NCI-H1436 treated with DMSO at 0.1 percent for 48 hours (cell line): ENCODE data around the gene JPH3.

ENCODE experiments used
- DNase-seq: peaks from one replicate; lab custom pipeline; 2025; lab: John Stamatoyannopoulos, UW

Gene JPH3

DNA sequence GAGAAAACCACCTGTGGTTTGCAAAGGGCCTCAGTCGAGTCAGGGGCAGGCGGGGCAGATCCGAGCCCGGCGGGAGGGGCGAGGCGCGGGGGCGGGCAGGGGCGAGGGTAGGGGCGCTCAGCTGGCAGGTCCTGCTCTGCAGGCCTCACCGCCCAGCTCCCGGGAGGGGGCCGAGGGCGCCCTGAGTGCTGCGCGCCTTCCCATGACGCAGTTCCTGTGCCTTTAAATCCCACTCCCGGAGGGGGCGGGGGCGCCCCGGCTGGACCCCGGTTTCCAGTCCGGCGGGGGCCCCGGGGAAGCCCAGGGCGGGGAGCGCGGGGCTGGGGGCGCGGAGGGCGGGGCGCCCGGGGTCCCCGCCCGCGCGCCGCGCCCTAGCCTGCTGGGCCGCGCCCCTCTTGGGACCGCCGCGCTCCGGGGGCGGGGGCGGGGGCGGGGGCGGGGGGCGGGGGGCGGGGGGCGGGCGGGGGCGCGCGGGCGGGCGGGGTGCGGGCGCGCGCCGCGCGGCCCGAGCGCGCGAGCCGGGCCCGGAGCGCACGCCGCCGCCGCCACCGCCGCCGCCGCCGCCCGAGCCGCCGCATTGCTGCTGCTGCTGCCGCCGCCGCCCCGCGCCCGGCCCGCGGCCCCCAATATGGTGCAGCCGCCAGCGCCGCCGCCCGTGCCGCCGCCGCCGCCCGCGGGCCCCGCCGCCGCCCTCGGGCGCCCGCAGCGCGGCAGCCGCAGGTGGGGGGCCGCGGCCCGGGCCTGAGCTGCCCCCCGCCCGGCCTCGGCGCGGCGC lies at the start of gene JPH3:
Gene JPH3, plus strand, starts transcription at position 508 of the 775 bp plus-strand sequence. CDS start 639 bp downstream, outside the sequence.
- peak; percentile 27 for DNase-seq

- DNase-seq, result no peak
Observed at GRCh38 chr16:87552772-87553573, 49.3 kb upstream of the JPH3 start.

- DNase-seq, result no peak
Observed at GRCh38 chr16:87554754-87555427, 47.4 kb upstream of the JPH3 start.

DNA sequence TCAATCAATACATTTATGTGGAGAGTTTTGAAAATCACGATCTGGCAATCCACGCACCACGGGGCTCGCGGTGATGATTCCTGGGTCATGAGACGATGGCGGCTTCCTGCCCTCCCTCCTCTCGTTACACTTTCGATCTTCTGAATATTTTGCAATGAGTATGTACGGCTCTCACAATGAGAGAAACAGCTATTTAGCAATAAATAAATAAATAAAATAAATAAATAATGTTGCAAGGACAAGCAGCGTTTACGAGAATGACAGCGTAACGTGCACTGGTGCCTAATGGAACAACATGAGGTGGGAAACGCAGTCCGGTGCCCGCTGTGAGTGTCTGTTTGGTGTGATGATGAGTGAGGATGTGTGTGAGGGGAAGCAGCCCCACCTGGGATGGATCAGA lies 46.7 kb upstream of the JPH3 start:
- DNase-seq, result no peak

- no peak for DNase-seq
Observed at GRCh38 chr16:87556941-87557459, 45.3 kb upstream of the JPH3 start.

- no peak for DNase-seq
Observed at GRCh38 chr16:87558682-87559081, 43.6 kb upstream of the JPH3 start.

GRCh38 chr16:87559945-87560344 lies 42.4 kb upstream of the JPH3 start:
- DNase-seq, result no peak

- DNase-seq, result no peak
Observed at GRCh38 chr16:87560428-87561199, 41.7 kb upstream of the JPH3 start.

DNA sequence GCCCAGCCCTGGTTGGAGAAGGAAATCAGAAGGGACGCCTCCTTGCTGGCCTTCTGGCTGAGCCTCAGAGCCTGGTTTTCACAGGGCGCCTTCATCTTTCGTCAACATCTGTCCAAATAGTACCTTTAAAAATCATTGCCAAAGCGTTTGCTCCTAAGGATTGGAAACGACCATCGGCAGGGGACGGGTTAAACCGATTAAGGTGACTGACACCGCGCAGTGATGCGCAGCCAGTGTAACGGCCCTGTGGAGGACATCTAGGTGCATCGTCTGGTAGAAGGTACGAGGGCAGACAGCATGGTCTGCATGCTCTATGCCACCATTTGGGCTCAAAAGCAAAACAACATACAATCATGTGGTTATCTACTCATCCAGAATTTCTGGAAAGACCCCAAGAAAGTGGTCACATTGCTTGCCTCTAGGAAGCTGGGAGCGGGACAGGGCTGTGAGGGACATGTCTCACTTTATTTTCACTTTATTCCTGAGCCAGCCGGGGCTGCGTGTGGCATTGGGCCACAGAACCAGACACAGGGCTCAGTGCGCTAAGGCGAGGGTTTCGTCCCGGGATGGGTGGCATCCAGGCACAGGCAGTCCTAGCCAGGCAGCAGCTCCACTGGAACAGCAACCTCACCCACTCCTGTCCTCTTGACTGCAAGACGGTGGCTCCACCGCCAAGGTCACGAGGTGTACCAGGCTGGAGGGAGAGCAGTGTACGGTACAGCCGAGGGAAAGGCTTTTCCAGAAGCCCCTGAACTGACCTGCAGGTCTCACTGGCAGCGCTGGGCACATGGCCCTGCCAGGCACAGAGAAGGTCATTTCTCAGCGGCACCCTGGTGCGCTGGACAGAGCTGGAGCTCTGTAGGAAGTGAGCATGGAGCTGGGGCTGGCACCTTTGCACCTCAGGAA lies 40.9 kb upstream of the JPH3 start:
- DNase-seq, result no peak

DNA sequence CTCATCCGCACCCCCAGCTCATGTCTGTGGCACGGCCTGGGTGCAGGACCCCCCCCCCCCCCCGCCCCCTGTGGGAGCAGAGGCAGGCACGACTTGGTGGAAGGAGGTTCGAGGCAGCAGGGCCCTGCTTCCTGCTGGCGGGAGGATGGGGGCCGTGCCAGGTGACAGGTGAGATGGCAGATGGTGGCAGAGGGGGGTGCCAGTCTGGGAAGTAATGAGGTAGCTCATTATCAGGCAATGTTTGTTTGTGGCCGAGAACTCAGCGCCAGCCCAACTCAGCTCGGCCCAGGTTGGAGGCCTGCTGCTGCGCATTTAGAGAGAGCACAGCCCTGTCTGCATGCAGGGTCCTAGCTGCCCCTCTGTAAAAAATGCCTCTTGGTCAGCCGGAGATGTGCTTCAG lies 40.1 kb upstream of the JPH3 start:
- DNase-seq, result no peak

DNA sequence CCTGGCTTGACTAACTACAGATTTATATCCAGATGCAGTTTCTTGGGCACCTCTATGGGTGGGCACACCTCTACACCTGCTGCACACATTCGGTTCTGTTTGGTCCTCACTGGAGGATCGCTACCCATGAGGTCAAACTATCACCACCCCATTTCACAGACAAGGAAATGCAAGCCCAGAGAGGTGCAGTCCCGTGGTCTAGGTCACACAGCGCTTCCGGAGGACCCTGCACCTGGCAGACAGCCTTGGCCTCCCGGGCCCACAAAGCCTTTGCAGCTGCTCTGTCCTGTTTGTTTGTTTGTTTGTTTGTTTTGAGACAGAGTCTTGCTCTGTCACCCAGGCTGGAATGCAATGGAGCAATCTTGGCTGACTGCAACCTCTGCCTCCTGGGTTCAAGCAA lies 39.3 kb upstream of the JPH3 start:
- no peak for DNase-seq

- no peak for DNase-seq
Observed at GRCh38 chr16:87563714-87564523, 38.4 kb upstream of the JPH3 start.

DNA sequence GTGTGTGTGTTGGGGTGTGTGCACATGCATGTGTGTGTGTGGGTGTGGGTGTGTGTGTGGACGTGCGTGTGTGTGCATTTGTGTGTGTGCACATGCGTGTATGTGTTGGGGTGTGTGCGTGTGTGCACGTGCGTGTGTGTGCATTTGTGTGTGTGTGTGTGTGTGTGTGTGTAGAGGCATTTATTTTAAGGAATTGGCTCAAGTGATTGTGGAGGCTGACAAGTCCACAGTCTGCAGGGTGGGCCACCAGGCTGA lies 37.9 kb upstream of the JPH3 start:
- DNase-seq, result no peak

DNA sequence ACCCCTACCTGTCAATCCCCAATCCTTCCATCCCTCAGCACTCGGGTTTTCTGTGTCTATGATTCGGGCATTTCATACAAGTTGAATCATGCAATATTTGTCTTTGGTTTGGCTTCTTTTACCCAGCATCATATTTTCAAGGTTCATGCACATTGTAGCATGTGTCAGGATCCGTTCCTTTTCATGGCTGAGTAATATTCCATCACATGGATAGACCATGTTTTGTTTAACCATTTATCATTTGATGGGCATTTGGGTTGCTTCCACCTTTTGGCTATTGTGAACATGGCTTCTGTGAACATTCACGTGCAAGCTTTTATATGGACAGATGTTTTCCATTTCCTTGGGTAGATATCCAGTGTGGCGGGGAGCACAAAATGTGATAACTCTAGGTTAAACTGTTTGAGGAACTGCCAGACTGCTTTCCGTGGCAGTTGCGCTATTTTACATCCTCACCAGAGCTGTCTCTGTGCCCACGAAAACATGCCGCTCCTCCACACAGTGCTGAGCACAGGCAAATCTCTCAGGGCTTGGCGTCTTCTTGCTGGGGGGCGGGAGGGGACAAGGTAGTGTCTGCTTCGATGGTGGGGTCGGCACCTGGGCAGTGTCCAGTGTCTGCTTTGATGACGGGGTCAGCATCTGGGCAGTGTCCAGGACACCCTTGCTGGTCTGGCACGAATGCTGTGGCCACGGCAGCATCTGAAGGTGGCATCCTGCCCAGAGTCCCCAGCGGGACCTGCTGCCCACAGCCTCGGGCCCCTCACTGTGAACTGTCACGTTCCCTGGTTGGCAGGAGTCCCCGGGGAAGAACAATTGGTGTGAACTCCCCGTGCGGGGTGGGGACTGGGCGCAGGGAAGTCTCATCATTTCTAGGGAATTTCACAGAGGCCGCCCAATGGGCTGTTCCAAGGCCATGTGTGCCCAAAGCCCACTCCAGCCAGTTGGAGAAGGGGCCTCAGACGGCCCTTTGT lies 32.4 kb upstream of the JPH3 start:
- DNase-seq, result no peak

DNA sequence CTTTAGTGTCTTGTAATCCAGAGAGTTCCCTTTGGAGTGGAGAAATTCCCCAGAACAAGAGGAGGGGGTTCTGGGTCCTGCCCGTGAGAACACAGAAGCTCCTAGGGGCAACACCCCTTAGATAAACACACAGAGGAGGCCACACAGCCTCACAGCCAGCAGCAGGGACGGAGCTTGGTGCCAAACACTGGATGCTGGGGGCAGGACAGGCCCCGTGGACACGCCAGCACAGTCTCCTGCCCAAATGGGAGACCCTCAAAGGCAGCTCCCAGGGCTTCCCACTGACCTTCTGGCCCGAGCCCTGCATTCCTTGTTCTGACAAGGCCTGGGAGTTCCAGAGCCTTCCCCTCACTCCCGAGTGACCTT lies 31.8 kb upstream of the JPH3 start:
- no peak for DNase-seq

DNA sequence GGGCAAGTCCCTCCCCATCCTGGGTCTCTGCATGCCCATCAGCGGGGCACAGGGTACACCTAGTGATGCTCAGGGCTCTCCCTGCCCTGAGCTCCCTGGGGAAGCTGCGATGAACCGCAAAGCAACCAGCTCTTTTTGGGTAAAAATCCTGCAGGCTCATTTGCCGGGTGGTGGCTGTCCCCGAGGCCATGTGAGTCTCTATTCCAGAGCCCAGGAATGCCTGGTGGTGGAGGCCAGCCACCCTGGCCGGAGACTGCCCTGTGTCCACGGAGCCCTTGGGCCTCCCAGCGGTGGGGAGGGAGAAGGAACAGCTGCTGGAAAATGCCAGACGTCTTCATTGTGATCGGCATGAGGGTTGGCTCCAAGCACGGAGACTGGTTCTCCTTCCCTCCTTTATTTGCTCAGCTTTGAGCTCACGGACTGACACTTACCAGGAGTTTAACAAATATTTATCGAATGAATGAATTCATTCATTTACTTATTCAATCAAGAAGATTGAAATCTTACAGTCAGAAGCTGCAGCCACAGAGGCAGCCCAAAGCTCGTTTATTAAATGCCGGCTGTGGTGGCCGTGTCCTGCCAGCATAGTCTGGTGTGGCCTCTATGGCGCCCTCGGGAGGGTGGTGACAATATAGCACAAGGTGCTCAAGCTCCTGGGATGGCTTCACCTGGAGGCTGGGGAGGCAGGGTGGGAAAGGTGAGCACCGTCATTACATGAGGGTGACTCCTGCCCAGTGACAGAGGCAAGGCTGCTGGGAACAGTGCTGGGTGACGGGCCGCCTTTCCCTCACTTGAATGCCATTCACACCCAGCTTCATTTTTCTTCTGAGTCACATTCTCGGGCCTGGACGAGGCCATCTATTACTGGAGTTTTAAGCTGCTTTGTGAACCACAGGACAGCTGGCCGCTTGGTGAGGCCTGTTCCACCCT lies 31.1 kb upstream of the JPH3 start:
- no peak for DNase-seq

DNA sequence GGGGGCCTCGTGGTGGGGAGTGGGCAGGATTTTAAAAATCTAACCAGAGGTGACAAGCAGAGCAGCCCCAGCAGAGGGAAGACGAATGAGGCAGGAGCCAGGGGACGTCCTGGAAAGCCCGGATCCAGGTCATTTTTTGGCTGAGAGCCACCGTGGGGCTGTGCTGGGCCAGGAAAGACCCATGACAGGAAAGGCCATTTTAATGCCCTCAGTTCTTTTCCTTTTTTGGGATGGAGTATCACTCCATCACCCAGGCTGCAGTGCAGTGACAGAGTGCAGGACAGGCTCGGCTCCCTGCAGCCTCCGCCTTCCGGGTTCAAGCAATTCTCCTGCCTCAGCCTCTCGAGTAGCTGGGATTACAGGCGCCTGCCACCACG lies 30.5 kb upstream of the JPH3 start:
- no peak for DNase-seq

- no peak for DNase-seq
Observed at GRCh38 chr16:87572959-87573358, 29.3 kb upstream of the JPH3 start.
